Measurements from ENCODE around the gene TGFBR3L.

DNA sequence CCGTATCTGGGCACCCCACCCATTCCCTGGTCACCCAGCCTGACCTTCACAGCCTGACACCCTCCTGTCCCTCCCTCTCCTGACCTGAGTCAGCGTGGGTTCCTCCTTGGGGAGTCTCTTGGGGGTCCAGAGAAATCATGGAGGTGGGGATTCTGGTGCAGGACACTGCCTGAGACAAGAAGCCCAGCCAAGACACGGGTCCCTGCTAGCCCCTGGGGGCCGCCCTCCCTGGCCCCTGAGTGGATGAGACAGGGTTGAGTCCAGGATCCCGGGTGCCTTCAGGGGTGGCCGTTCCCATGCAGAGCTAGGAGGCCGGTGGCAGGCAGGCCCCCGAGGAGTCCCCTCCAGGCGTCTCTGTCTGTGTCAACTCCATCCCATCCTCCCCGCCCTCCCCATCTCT lies 9.4 kb upstream of the TGFBR3L start:
- TF ChIP-seq CTCF (IDR thresholded peaks at IDR 0.05) = no peak
- TF ChIP-seq POLR2A (IDR thresholded peaks at IDR 0.05) = no peak
- TF ChIP-seq POLR2AphosphoS5 (IDR thresholded peaks at IDR 0.05) = no peak
